DMS153 treated with DMSO at 0.1 percent for 48 hours (cell line): ENCODE data around the gene SMAD1.

ENCODE experiments used
- DNase-seq: peaks from one replicate; lab custom pipeline; 2025; ENCODE audit not compliant: unreplicated experiment; lab: John Stamatoyannopoulos, UW

Gene SMAD1

GRCh38 chr4:145481164-145481941 lies at the start of gene SMAD1:
TSS of gene SMAD1 (plus strand) at chr4:145481853. CDS start at chr4:145514614, 32,761 bp downstream.
- peak; percentile 51 for DNase-seq

GRCh38 chr4:145433684-145434083 lies 48.0 kb upstream of the SMAD1 start:
- DNase-seq = no peak

GRCh38 chr4:145435646-145436045 lies 46.0 kb upstream of the SMAD1 start:
- no peak for DNase-seq

- no peak for DNase-seq
Observed at GRCh38 chr4:145436114-145436513, 45.5 kb upstream of the SMAD1 start.

- no peak for DNase-seq
Observed at GRCh38 chr4:145436796-145437195, 44.9 kb upstream of the SMAD1 start.

- no peak for DNase-seq
Observed at GRCh38 chr4:145437466-145437865, 44.2 kb upstream of the SMAD1 start.

- no peak for DNase-seq
Observed at GRCh38 chr4:145438298-145438697, 43.4 kb upstream of the SMAD1 start.

- no peak for DNase-seq
Observed at GRCh38 chr4:145440292-145441007, 41.2 kb upstream of the SMAD1 start.

- DNase-seq = no peak
Observed at GRCh38 chr4:145446184-145446583, 35.5 kb upstream of the SMAD1 start.

- no peak for DNase-seq
Observed at GRCh38 chr4:145451895-145452294, 29.8 kb upstream of the SMAD1 start.

GRCh38 chr4:145452447-145453162 lies 29.0 kb upstream of the SMAD1 start:
- DNase-seq = no peak

- DNase-seq = no peak
Observed at GRCh38 chr4:145453163-145453520, 28.5 kb upstream of the SMAD1 start.

- no peak for DNase-seq
Observed at GRCh38 chr4:145473203-145473602, 8.4 kb upstream of the SMAD1 start.

GRCh38 chr4:145480257-145480656 lies 1.4 kb upstream of the SMAD1 start:
- no peak for DNase-seq

- no peak for DNase-seq
Observed at GRCh38 chr4:145481942-145482208, 222 bp downstream of the SMAD1 start.

- DNase-seq = peak; percentile 13
Observed at GRCh38 chr4:145482209-145483037, 770 bp downstream of the SMAD1 start.

GRCh38 chr4:145483514-145483913 lies 1.9 kb downstream of the SMAD1 start:
- no peak for DNase-seq

- DNase-seq = no peak
Observed at GRCh38 chr4:145484225-145484846, 2.7 kb downstream of the SMAD1 start.

- no peak for DNase-seq
Observed at GRCh38 chr4:145485120-145485519, 3.5 kb downstream of the SMAD1 start.

- no peak for DNase-seq
Observed at GRCh38 chr4:145486603-145487002, 5.0 kb downstream of the SMAD1 start.

- no peak for DNase-seq
Observed at GRCh38 chr4:145487631-145488030, 6.0 kb downstream of the SMAD1 start.
